Fibroblast of mammary gland (primary cell): ENCODE measurements around the gene TMEM100.

ENCODE experiments used
- DNase-seq: peaks from one replicate; pipeline ENCODE4 v3.0.0-alpha.2; 2010; ENCODE audit warnings: low read depth
- H3K4me3 ChIP-seq: 2 replicates; pipeline ENCODE4 v1.5.1; 2011; ENCODE audit warnings: low read depth, mild to moderate bottlenecking, low read length, moderate library complexity; ENCODE audit not compliant: control insufficient read depth
- TF ChIP-seq, protein P1 (sequence below): conservative IDR thresholded peaks from 2 replicates; pipeline ENCODE4 v1.5.1; 2011; ENCODE audit warnings: low read depth, low read length, inconsistent platforms; ENCODE audit not compliant: control insufficient read depth, insufficient read depth

TMEM100 gene

DNA sequence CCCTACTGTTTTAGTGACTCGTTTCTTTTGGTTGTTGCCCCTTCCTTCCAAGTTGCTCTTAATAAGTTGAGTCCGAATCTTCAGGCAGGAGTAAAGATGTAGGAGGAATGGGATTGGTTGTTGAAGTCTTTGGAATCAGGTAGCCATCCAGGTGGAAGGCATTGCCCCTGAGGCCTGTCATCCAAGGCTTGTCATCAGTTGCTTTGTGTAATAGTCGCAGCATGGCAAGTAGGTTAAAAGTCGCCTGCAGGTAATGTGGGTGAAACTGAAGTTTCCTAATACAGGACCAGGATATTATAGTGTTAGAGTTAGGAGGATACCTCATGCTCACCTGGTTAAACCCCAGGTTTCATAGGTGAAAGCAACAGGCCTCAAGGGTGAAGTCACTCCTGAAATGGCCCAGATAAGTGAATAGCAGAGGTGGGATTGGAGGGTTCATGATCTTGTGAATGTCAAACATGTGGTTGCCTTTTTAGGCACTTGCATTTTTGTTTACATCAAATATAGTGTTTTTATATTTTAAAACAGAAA is 29.1 kb upstream of the TMEM100 start:
- H3K4me3 ChIP-seq, result peak overlapping the region; percentile 83
- TF ChIP-seq, protein P1, sequence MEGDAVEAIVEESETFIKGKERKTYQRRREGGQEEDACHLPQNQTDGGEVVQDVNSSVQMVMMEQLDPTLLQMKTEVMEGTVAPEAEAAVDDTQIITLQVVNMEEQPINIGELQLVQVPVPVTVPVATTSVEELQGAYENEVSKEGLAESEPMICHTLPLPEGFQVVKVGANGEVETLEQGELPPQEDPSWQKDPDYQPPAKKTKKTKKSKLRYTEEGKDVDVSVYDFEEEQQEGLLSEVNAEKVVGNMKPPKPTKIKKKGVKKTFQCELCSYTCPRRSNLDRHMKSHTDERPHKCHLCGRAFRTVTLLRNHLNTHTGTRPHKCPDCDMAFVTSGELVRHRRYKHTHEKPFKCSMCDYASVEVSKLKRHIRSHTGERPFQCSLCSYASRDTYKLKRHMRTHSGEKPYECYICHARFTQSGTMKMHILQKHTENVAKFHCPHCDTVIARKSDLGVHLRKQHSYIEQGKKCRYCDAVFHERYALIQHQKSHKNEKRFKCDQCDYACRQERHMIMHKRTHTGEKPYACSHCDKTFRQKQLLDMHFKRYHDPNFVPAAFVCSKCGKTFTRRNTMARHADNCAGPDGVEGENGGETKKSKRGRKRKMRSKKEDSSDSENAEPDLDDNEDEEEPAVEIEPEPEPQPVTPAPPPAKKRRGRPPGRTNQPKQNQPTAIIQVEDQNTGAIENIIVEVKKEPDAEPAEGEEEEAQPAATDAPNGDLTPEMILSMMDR, result no peak
- DNase-seq, result no peak

DNA sequence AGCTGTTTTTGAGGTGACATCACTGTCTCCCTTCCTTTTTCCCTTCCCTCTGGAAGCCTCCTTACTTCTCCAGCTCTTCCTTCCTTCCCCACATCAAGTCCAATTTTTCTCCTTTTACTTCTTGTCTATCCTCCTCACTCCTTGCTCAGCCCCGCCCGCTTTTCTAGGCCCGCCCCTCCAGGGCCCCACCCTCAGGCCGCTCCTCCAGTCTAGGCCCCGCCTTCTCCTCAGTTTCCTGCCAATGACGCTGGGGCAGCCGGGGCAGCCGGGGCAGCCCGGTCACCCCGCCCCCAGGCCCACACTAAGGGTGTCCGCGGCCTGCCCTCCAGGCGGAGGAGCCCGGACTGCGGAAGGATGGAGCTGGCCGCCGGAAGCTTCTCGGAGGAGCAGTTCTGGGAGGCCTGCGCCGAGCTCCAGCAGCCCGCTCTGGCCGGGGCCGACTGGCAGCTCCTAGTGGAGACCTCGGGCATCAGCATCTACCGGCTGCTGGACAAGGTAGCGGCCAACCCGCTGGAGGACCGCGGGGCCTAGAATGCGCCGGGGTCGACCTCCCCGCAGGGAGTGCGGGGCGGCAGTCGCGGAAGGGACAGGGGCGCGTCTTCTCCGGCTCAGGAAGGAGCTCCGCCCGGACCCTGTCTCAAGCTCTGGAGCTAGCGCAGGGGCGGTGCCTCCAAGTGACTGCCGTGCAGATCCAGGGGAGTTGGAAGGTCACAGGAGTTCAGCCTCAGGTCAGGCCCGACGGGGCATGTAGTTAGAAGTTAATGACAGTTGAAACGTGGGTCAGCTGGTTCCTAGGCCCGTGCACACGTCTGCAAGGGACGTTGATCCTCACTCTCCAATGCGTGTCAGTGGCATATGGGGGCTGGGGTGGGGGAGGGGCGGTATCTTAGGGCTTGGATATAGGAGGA is 28.3 kb upstream of the TMEM100 start, which contains the start of gene PCTP:
Gene PCTP, plus strand, starts transcription at position 302 of the 908 bp plus-strand sequence. Its CDS starts 53 bp downstream, at position 355.
- peak within 1 kb of the TSS; percentile 83 for H3K4me3 ChIP-seq
- TF ChIP-seq, protein P1, result no peak
- DNase-seq, result peak; percentile 86

DNA sequence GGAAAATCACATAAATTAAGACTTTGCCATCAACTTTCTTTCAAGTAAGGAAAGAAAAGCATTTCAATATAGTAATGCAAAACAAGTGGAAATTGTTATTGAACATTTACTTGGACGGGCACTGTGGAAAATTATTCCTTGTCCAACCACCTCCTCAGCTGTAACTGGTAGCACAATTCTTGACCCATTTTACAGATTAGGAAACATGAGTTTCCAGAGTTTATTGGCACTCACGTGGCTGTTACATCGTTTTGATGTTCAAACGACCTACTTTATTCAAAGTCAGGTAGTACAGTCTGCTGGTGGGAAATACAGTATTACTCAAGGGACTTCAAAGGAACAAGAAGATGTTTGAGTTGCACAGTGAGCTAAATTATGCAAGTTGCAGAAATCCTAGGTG is 27.3 kb upstream of the TMEM100 start:
- DNase-seq, result no peak
- no peak overlapping the region for H3K4me3 ChIP-seq
- TF ChIP-seq, protein P1, result no peak

DNA sequence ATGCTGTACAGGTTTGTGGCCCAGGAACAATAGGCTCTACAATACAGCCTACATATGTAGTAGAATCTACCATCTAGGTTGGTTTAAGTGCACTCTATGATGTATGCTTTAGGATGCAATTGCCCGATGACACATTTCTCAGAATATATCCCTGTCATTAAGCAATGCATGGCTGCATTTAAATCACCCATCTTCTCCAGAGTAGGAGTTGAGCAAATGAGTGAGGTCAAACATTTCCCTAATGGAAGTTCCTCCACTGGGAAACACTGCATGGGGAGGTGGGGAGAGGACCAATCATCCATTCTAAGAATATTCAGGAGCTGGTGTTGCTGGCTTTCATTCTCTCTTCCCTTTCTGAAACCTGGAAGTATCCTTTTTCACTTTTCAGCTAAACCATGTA is 26.2 kb upstream of the TMEM100 start:
- no peak for DNase-seq
- H3K4me3 ChIP-seq, result no peak overlapping the region
- TF ChIP-seq, protein P1, result no peak

DNA sequence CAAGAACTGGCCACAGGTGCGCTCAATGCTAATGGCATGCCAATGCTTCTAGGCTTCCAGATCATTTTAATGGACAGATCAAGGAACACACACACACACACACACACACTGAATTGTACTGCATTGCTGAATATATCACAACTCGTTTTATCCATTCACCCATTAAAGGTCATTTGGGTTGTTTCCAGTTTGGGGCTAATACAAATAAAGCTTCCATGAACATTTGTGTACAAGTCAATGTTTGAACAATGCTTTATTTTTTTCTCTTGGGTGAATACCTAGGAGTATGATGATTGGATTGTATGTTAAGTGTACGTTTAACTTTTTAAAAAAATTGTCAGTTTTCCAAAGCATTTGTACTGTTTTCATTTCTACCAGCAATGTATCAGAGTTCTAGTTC is 24.5 kb upstream of the TMEM100 start:
- no peak overlapping the region for H3K4me3 ChIP-seq
- TF ChIP-seq, protein P1, result no peak
- DNase-seq, result no peak

DNA sequence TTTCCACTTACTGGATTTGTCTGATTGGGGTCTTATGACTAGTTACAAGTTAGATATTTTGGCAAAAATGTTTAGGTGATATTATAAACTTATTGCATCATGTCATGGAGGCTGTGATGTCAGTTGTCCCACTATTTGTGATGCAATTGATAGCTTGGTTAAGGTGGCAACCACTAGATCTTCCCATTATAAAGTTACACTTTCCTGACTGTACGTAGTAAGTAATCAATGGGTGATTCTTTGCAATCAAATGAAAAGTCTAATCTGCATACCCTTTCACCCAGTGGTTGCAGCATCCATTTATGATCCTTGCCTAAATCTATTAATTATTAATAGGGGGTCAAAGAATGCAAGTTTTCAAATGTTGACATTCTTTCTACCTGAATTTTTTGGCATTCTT is 23.8 kb upstream of the TMEM100 start:
- TF ChIP-seq, protein P1, result no peak
- DNase-seq, result no peak
- no peak overlapping the region for H3K4me3 ChIP-seq
